Kasumi-1 (cell line): ENCODE results near the gene TGM1.
"Not testable (repeated sequence)": the region's sequence is repeated elsewhere in the genome, so short reads cannot be mapped to it uniquely, and the experiment has no call there.

ENCODE experiments used
- DNase-seq, 2 experiments: peaks; one replicate each; lab custom pipeline; 2025; lab: John Stamatoyannopoulos, UW

The TGM1 gene

GRCh38 chr14:24254630-24255392 is 8.2 kb downstream of the TGM1 start:
- DNase-seq, result no peak

- DNase-seq, result no peak
Measured at GRCh38 chr14:24253936-24254335, 9.0 kb downstream of the TGM1 start.

- DNase-seq, result no peak
Measured at GRCh38 chr14:24252289-24253124, 10.5 kb downstream of the TGM1 start.

- no peak for DNase-seq
Measured at GRCh38 chr14:24251880-24252288, 11.1 kb downstream of the TGM1 start.

GRCh38 chr14:24250354-24250753 is 12.6 kb downstream of the TGM1 start:
- DNase-seq, result no peak

GRCh38 chr14:24249230-24250021 is 13.6 kb downstream of the TGM1 start:
- no peak for DNase-seq

GRCh38 chr14:24247422-24247821 is 15.6 kb downstream of the TGM1 start:
- DNase-seq, result no peak

- DNase-seq, result no peak
Measured at GRCh38 chr14:24246765-24247212, 16.2 kb downstream of the TGM1 start.

GRCh38 chr14:24245350-24245749 is 17.6 kb downstream of the TGM1 start:
- DNase-seq, result not testable (repeated sequence)

GRCh38 chr14:24243336-24243836 is 19.6 kb downstream of the TGM1 start:
- peak; percentile 54 to 55 for DNase-seq

GRCh38 chr14:24241829-24242443 is 21.0 kb downstream of the TGM1 start:
- peak; percentile 98 for DNase-seq

- no peak for DNase-seq
Measured at GRCh38 chr14:24240110-24240918, 22.7 kb downstream of the TGM1 start.

GRCh38 chr14:24238527-24239037 is 24.4 kb downstream of the TGM1 start:
- DNase-seq, result no peak

- no peak for DNase-seq
Measured at GRCh38 chr14:24238123-24238522, 24.9 kb downstream of the TGM1 start.

GRCh38 chr14:24237463-24237955 is 25.5 kb downstream of the TGM1 start:
- DNase-seq, result no peak

- DNase-seq, result no peak
Measured at GRCh38 chr14:24236689-24237462, 26.1 kb downstream of the TGM1 start.

- DNase-seq, result no peak
Measured at GRCh38 chr14:24235804-24236688, 26.9 kb downstream of the TGM1 start.
